Measurements from ENCODE around the gene NECAB2.
"Not testable (repeated sequence)": the region's sequence is repeated elsewhere in the genome, so short reads cannot be mapped to it uniquely, and the experiment has no call there.

NECAB2 gene

DNA sequence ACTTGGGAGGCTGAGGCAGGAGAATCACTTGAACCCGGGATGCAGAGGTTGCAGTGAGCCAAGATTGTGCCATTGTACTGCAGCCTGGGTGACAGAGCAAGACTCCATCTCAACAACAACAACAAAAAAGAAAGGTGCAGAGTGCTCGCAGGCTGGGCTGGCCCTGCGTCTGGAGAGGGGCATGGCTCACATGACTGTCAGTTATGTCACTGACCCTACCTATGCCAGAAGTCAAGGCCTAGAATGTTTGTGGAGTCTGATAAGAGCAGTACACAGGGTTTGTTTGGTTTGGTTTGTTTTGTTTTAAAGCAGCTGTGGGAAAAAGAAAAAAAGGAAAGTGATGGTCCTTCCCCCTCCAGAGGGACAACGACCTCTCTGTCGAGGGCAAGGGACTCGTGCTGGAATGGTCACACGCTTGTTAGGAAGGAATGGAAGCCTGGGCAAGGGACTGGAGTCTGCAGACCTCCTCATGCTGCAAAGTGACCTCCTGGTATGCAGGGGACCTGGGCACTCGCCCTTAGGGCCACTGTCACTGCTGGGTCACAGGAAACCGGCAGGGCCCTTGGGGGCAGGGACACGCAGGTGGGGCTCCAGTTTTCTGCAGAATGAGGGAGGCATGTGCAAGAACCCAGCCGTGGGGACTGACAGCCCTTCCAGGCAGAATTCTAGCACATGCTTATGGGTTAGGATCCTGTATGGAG is 25.1 kb upstream of the NECAB2 start:
- Mint-ChIP-seq H3K27ac (no peak overlapping the region), H3K36me3 (ENCODE audit: low read depth) (no peaks in the 10 kb centered on the region), H3K9me3 (no peaks in the 10 kb centered on the region), H3K4me3 (no peak overlapping the region), H3K27me3 (no peaks in the 10 kb centered on the region), H3K4me1 (ENCODE audit: low read depth) (peaks cover 4% of the 10 kb centered on the region)

DNA sequence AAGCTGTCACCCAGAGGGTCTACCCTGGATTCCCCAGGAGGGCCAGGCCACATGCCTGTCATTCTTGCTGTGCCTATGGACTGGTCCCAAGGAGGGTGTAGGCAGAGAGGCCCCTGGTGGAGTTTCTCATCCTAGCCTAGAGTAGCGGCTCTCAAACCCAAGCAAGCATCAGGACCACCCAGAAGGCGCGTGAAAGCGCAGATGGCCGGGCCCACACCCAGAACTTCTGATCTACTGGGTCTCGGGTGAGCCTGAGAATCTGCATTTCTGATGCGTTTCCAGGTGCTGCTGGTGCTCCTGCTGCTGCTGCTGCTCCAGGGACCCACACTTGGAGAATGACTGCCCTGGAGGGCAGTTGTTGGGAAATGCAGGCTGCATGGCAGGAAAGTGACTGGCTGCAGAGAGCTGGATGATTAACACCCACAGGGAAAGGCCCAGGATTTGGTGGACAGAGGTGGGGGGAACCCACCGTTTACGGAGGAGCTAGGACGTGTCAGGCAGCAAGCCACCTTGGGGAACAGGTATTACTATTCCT is 24.5 kb upstream of the NECAB2 start:
- Mint-ChIP-seq H3K27me3 (no peaks in the 10 kb centered on the region), H3K9me3 (no peaks in the 10 kb centered on the region), H3K27ac (no peak overlapping the region), H3K4me1 (ENCODE audit: low read depth) (peaks cover 4% of the 10 kb centered on the region), H3K4me3 (no peak overlapping the region), H3K36me3 (ENCODE audit: low read depth) (no peaks in the 10 kb centered on the region)

DNA sequence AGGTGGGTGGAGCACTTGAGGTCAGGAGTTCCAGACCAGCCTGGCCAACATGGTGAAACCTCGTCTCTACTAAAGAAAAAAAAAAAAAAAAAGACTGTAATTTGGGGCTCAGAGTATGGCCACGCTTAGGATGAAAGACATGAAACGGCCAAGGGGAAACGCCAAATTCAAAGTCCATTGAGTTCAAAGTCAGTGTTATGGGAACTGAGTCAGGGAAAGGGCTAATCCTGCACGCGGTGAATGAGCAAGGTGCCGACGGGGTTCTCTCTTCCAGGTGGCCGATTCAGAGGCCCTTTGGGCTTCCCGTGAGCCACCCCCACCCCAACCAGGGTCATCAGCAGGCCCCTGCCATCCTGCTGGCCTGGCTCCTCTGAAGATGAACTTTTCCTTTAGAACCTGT is 22.5 kb upstream of the NECAB2 start:
- H3K4me3 Mint-ChIP-seq, result no peak overlapping the region
- no peaks in the 10 kb centered on the region for H3K27me3 Mint-ChIP-seq
- no peaks in the 10 kb centered on the region for H3K9me3 Mint-ChIP-seq
- H3K4me1 Mint-ChIP-seq (ENCODE audit: low read depth), result no peaks in the 10 kb centered on the region
- no peaks in the 10 kb centered on the region for H3K36me3 Mint-ChIP-seq (ENCODE audit: low read depth)
- H3K27ac Mint-ChIP-seq, result no peak overlapping the region

DNA sequence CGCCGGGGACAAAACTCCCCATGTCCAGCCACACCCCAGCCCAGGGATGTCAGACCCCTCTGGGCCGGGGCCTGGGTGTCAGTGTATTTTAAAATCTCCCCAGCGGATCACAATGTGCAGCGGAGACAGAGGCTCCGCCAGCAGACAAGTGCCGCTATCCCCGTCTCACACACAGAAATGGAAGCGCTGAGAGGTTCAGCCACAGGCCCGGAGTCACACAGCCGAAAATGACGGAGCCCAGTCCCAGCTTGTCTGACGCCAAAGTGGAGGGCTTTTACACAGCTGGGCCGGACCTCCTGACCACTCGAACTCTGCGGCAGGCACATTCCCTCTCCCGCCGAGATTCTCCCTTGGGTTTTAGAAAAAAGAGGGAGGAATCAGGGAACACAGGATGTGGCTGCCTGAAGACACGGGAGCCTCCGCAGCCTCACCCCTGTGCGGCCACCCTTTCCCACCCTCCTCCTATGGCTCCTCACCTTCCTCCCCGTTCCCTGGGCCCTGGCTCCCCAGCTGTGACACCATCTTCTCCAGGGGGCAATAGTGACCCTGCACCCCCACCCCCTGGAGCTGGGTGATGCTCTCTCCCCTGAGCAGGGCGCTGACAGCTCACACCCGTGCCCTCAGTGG is 21.8 kb upstream of the NECAB2 start:
- Mint-ChIP-seq H3K36me3 (ENCODE audit: low read depth) (no peaks in the 10 kb centered on the region), H3K27ac (no peak overlapping the region), H3K27me3 (no peaks in the 10 kb centered on the region), H3K9me3 (no peaks in the 10 kb centered on the region), H3K4me3 (no peak overlapping the region), H3K4me1 (ENCODE audit: low read depth) (no peaks in the 10 kb centered on the region)

DNA sequence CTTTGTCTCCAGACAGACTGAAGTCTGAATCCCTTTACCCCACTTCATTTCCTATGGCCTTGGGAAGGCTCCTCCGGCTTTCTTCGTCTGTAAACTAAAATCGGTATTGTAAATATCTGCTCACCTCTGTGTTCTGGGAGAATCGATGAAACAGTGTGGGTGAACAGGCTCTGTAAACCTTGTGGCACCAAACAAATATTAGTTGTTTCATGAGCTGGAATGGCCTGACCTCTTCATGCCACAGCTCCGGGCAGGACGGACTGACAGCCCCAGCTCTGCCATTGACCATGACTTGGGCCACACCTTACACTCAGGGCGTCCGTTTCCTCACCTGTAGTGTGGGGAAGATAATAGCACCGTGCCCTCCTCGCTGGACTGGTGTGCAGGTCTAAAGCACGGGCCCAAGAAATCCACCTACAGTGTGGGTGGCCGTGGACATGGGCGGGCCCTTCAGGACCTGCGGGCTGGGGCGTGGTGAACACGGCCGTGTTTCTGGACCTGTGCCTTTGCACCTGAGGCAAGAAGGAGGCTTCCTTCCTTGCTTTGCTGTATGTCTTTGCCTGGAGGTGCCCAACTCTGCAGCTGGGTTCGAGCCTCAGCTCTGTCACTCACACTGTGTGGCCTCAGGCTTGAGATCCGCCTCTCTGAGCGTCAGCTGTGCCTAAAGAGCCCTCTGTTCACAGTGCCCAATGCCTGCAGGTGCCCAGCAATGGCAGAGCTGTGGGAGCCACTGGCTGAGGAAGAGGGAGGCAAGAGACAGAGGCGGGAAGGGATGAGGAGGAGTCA is 21.1 kb upstream of the NECAB2 start:
- Mint-ChIP-seq H3K9me3 (no peaks in the 10 kb centered on the region), H3K36me3 (ENCODE audit: low read depth) (no peaks in the 10 kb centered on the region), H3K27ac (no peak overlapping the region), H3K4me1 (ENCODE audit: low read depth) (no peaks in the 10 kb centered on the region), H3K27me3 (no peaks in the 10 kb centered on the region), H3K4me3 (no peak overlapping the region)

DNA sequence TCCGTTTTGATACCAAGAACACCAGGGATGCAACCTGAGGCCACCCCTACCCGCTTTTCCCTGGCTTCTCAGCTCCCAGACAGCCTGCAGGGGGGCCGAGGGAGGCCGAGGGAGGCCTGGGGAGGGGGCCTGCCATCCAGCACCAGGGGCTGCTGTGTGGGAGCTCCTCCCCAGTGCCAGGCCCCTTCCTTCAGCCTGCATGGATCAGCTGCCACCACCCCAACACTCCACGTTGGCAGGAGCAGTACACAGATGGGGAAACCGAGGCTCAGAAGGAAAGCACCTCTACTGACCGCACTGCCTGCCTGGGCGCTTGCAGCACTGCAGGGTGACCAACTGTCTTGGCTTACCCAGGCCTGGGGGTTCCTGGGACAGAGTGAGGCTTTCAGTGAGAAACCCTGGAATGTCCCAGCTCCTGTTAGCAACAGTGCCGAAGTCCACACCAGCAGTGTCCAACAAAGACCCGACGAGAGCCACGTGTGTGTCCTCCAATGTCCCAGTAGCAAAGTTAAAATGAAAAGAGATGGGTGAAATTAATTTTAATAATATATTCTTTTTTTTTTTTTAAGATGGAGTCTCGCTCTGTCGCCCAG is 20.3 kb upstream of the NECAB2 start:
- Mint-ChIP-seq H3K4me1 (ENCODE audit: low read depth) (peaks cover 6% of the 10 kb centered on the region), H3K4me3 (no peak overlapping the region), H3K9me3 (no peaks in the 10 kb centered on the region), H3K27me3 (no peaks in the 10 kb centered on the region), H3K36me3 (ENCODE audit: low read depth) (no peaks in the 10 kb centered on the region), H3K27ac (no peak overlapping the region)

DNA sequence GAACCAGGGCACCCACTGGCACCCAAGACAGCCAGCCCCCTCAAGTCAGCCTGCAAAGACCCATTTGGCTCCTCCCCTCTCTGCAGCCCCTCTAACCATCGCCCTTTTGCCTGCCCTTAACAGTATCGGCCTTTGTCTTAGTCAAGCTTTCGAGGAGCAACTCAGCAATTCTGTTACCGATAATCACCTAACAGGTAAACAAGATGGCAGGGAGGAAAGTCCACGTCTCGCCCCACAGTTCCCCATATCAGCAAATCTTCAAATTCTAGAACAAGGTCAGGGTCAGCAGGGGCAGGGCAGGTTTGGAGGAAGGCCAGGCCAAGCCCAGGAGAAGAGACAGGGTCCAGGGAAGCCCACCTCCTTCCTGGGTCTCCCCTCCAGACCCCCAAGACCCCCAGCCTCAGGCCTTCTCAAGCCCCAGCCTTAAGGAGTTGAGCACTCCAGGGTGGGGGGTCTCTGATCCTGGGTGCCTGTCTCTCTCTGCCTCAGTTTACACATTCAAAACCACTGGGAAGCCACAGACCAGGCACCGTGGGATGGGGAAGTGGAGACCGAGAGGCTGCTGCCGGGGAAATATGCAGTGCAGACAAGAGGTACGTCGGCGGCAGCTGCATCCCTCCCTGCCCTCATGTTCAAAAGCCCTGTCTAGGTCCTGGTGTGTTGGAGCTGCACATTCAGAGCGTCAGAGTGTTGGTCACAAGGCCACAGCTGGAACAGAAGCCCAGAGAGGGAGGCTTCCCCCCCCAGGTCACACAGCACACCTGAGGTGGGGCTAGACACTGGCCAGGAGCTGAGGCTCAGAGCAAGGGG is 18.9 kb upstream of the NECAB2 start:
- H3K27ac Mint-ChIP-seq, result no peak overlapping the region
- H3K36me3 Mint-ChIP-seq (ENCODE audit: low read depth), result no peaks in the 10 kb centered on the region
- H3K27me3 Mint-ChIP-seq, result peaks cover 3% of the 10 kb centered on the region
- no peaks in the 10 kb centered on the region for H3K9me3 Mint-ChIP-seq
- H3K4me1 Mint-ChIP-seq (ENCODE audit: low read depth), result peaks cover 15% of the 10 kb centered on the region
- no peak overlapping the region for H3K4me3 Mint-ChIP-seq

DNA sequence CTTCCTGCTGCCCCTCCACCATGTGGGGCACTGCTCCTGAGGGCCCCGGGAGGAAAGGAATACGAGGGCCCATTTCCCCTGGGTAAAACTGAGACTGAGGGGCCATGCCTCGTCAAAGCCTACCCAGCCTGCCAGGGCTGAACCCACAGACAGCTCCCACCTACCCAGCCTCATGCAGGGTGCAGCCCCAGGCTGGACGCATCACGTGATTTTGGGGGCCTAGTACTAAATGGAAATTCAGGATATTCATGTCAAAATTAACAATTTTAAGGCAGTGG is 18.4 kb upstream of the NECAB2 start:
- H3K9me3 Mint-ChIP-seq, result no peaks in the 10 kb centered on the region
- H3K27ac Mint-ChIP-seq, result no peak overlapping the region
- no peaks in the 10 kb centered on the region for H3K36me3 Mint-ChIP-seq (ENCODE audit: low read depth)
- peaks cover 9% of the 10 kb centered on the region for H3K27me3 Mint-ChIP-seq
- peaks cover 15% of the 10 kb centered on the region for H3K4me1 Mint-ChIP-seq (ENCODE audit: low read depth)
- H3K4me3 Mint-ChIP-seq, result no peak overlapping the region

DNA sequence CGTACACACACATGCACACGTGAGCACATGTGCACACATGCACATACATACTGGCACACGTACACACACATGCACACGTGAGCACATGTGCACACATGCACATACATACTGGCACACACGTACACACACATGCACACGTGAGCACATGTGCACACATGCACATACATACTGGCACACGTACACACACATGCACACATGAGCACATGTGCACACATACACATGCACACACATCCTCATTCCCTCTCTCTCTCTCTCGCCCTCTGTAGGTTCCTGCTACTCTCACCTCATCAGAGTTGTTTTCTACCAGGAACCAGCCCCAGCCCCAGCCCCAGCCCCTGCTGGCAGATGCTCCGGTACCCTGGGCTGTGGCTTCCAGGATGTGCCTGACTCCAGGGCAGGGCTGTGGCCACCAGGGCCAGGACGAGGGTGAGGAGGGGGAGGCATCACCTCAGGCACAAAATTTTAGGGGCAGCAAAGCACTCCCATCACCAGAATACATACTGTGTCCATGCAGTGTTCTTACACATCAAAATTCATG is 17.1 kb upstream of the NECAB2 start:
- not testable (repeated sequence) for H3K9me3 Mint-ChIP-seq; H3K36me3 Mint-ChIP-seq (ENCODE audit: low read depth); H3K27ac Mint-ChIP-seq; H3K4me3 Mint-ChIP-seq
- H3K4me1 Mint-ChIP-seq (ENCODE audit: low read depth), result peaks cover 15% of the 10 kb centered on the region
- H3K27me3 Mint-ChIP-seq, result peaks cover 18% of the 10 kb centered on the region

DNA sequence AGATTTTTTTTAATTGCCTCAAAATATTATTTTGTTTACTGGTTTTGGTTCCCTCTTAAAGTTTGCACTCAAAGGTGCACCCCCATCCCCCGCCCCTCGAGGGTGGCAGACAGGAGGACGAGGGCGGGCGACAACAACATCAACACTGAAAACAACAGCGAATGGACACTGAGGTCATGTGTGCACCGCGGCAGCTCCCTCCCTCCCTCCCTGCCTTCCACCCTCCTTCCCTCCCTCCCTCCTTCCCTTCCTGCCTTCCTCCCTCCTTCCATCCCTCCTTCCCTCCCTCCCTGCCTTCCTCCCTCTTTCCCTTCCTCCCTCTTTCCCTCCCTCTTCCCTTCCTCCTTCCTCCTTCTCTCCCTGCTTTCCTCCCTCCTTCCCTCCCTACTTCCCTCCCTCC is 16.5 kb upstream of the NECAB2 start:
- H3K27me3 Mint-ChIP-seq, result peaks cover 18% of the 10 kb centered on the region
- no peaks in the 10 kb centered on the region for H3K36me3 Mint-ChIP-seq (ENCODE audit: low read depth)
- no peak overlapping the region for H3K27ac Mint-ChIP-seq
- no peak overlapping the region for H3K4me3 Mint-ChIP-seq
- no peaks in the 10 kb centered on the region for H3K9me3 Mint-ChIP-seq
- H3K4me1 Mint-ChIP-seq (ENCODE audit: low read depth), result peaks cover 15% of the 10 kb centered on the region

DNA sequence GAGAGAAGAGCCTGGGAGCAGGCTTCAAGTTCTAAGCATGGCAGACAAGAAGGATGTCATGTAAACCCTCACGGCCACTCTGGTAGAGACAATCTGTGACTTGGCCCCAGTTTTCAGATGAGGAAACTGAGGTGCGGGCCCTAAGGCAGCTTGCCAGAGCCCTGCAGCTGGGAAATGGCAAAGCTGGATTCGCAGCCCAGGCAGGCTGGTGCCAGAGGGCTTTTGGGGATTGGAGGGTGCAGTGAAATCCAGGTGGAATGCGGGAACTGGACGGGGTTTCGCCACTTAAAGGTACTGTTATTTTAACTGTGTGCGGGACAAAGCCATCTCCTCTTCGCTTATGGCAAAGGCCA is 15.5 kb upstream of the NECAB2 start:
- Mint-ChIP-seq H3K9me3 (no peaks in the 10 kb centered on the region), H3K27ac (peak overlapping the region; percentile 63), H3K36me3 (ENCODE audit: low read depth) (no peaks in the 10 kb centered on the region), H3K27me3 (peaks cover 18% of the 10 kb centered on the region), H3K4me1 (ENCODE audit: low read depth) (peaks cover 15% of the 10 kb centered on the region), H3K4me3 (peak overlapping the region; percentile 67)

DNA sequence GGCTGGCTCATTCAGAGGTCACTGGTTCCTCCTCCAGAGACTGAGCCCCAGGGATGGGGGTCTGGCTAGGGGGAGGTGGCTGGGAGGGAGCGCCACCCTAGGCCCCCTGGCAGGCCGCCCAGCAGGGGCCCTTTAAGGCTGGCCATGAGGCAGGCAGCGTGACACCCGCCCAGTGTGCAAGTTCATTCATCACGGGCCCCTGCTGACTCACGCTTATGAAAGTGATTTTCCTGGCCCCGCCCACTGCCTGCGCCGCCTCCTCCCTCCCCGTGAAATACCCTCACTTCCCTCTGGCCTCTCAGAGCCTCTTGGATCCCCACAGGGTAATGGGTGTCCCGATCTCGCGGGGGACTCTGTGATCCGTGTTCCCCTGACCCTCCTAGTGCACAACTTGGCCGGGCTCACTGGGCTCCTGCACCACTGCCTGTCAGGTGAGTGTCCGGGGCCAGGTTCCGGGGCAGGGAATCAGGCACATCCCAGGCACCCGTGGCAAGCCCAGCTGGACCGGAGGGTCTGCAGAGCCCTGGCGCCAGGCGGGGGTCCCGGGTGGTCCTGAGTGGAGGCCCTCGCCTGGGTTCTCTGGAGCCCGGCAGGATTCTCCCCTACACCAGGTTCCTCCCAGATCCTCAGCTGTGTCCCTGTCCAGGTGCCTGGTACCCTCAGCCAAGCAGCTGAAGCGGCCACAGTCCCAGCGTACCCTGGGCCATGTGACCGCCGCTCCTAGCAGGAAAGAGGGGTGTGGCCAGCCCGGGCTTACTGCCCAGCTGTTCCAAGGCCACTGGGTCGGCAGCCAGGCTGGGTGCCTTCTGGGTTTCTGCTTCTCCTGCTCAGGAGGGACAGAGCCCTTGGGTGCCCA is 14.9 kb upstream of the NECAB2 start, which contains the start of gene OSGIN1:
TSS of gene OSGIN1 (plus strand) at position 301 of the 856 bp plus-strand sequence. CDS start 4,432 bp downstream, outside the sequence.
- Mint-ChIP-seq H3K36me3 (ENCODE audit: low read depth) (no peaks in the 10 kb centered on the region), H3K9me3 (no peaks in the 10 kb centered on the region), H3K4me3 (peak within 1 kb of the TSS; percentile 67), H3K27me3 (peaks cover 18% of the 10 kb centered on the region), H3K4me1 (ENCODE audit: low read depth) (peaks cover 15% of the 10 kb centered on the region), H3K27ac (peak within 1 kb of the TSS; percentile 63)

DNA sequence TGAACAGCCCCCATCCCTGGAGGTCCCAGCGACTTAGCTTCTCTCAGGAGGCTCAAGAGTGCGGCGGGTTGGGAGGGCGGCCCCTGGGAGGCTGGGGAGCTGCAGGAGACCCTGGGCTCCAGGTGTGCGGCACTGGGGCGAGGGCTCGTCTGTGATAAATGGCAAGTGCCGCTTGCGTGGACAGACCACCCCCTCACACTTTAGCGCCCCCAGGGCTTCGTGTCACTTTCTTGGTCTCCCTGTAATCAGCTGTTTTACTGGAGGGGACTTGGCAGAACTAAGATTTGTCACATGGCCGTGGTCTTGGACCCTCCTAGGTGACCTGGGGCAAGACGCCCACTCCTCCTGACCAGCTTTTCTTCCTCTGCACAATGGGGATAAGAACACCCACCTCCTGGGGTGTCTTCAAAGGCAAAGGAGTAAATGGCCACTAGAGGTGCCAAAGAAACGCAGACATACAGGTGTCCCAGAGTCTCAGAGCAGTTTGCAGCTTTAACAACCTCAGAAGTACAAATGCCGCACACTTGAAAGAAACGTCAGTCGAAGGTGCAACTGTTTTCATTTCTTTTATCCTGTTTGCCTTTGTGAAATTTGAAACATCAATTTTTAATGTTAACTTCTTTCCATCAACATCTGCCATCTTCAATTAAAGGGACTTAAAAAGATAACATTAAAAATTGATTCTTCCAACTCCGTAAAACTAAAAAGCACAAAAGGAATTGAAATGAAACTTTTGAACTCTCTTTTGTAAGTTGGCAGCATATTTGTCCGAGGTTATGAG is 14.1 kb upstream of the NECAB2 start:
- H3K27ac Mint-ChIP-seq, result no peak overlapping the region

More for the DNA sequence above, 14.1 kb upstream of the NECAB2 start:
- Mint-ChIP-seq H3K27me3 (peaks cover 18% of the 10 kb centered on the region), H3K9me3 (no peaks in the 10 kb centered on the region), H3K36me3 (ENCODE audit: low read depth) (no peaks in the 10 kb centered on the region), H3K4me1 (ENCODE audit: low read depth) (peaks cover 15% of the 10 kb centered on the region), H3K4me3 (peak overlapping the region; percentile 67)

Measured in stimulated activated naive CD8-positive, alpha-beta T cell treated with anti-CD3 and anti-CD28 coated beads, Interleukin-15, Interleukin-2, amounts not matched to agents 100 ng/mL and 50 ng/mL, for 24 hours (primary cell).